Measurements from ENCODE around the gene KCTD10.

KCTD10 gene

GRCh38 chr12:109432431-109432830, 44.7 kb downstream of the KCTD10 start:
- no peak for TF ChIP-seq MAX (IDR thresholded peaks at IDR 0.05)
- no peak for TF ChIP-seq USF1 (IDR thresholded peaks at IDR 0.05)
- TF ChIP-seq FOXM1 (IDR thresholded peaks at IDR 0.05; ENCODE audit: borderline replicate concordance, low read depth), result no peak
- TF ChIP-seq REST (IDR thresholded peaks at IDR 0.05; ENCODE audit: low read depth), result no peak
- TF ChIP-seq YY1 (IDR thresholded peaks at IDR 0.05; ENCODE audit: low read depth), result no peak
- TF ChIP-seq ZBTB7A (IDR thresholded peaks at IDR 0.05; ENCODE audit: low read depth), result no peak
- TF ChIP-seq EGR1 (IDR thresholded peaks at IDR 0.05), result no peak
- no peak for TF ChIP-seq TEAD4 (IDR thresholded peaks at IDR 0.05)

- TF ChIP-seq FOXM1 (IDR thresholded peaks at IDR 0.05; ENCODE audit: borderline replicate concordance, low read depth) (no peak), TCF12 (IDR thresholded peaks at IDR 0.05; ENCODE audit: low read depth) (no peak), EP300 (IDR thresholded peaks at IDR 0.05; ENCODE audit: borderline replicate concordance) (no peak), TEAD4 (IDR thresholded peaks at IDR 0.05) (no peak), REST (IDR thresholded peaks at IDR 0.05; ENCODE audit: low read depth) (no peak), EGR1 (IDR thresholded peaks at IDR 0.05) (no peak), CEBPB (IDR thresholded peaks at IDR 0.05) (peak; percentile 73), MAX (IDR thresholded peaks at IDR 0.05) (no peak)
Measured at GRCh38 chr12:109430244-109430643, 46.9 kb downstream of the KCTD10 start.

- TF ChIP-seq ZBTB7A (IDR thresholded peaks at IDR 0.05; ENCODE audit: low read depth) (no peak), EGR1 (IDR thresholded peaks at IDR 0.05) (no peak), RAD21 (IDR thresholded peaks at IDR 0.05; ENCODE audit: low read depth) (peak; percentile 89), CEBPB (IDR thresholded peaks at IDR 0.05) (no peak)
Measured at GRCh38 chr12:109428037-109428629, 49.0 kb downstream of the KCTD10 start.

- TF ChIP-seq USF1 (IDR thresholded peaks at IDR 0.05) (no peak), NFIC (IDR thresholded peaks at IDR 0.05) (no peak), EP300 (IDR thresholded peaks at IDR 0.05; ENCODE audit: borderline replicate concordance) (no peak), TAF1 (IDR thresholded peaks at IDR 0.05; ENCODE audit: low read depth) (no peak), RAD21 (IDR thresholded peaks at IDR 0.05; ENCODE audit: low read depth) (no peak), TCF12 (IDR thresholded peaks at IDR 0.05; ENCODE audit: low read depth) (no peak), ZBTB7A (IDR thresholded peaks at IDR 0.05; ENCODE audit: low read depth) (no peak), MAX (IDR thresholded peaks at IDR 0.05) (no peak), YY1 (IDR thresholded peaks at IDR 0.05; ENCODE audit: low read depth) (no peak), EGR1 (IDR thresholded peaks at IDR 0.05) (no peak), CREB1 (IDR thresholded peaks at IDR 0.05; ENCODE audit: low read depth) (no peak), REST (IDR thresholded peaks at IDR 0.05; ENCODE audit: low read depth) (no peak), FOXM1 (IDR thresholded peaks at IDR 0.05; ENCODE audit: borderline replicate concordance, low read depth) (no peak), TEAD4 (IDR thresholded peaks at IDR 0.05) (no peak), CEBPB (IDR thresholded peaks at IDR 0.05) (no peak)
Measured at GRCh38 chr12:109423392-109423791, 53.7 kb downstream of the KCTD10 start.

GRCh38 chr12:109422251-109422650, 54.8 kb downstream of the KCTD10 start:
- no peak for TF ChIP-seq USF1 (IDR thresholded peaks at IDR 0.05)
- TF ChIP-seq EP300 (IDR thresholded peaks at IDR 0.05; ENCODE audit: borderline replicate concordance), result no peak
- TF ChIP-seq TEAD4 (IDR thresholded peaks at IDR 0.05), result no peak
- no peak for TF ChIP-seq MAX (IDR thresholded peaks at IDR 0.05)
- no peak for TF ChIP-seq TCF12 (IDR thresholded peaks at IDR 0.05; ENCODE audit: low read depth)
- TF ChIP-seq CEBPB (IDR thresholded peaks at IDR 0.05), result no peak
- no peak for TF ChIP-seq ZBTB7A (IDR thresholded peaks at IDR 0.05; ENCODE audit: low read depth)
- TF ChIP-seq YY1 (IDR thresholded peaks at IDR 0.05; ENCODE audit: low read depth), result no peak
- TF ChIP-seq RAD21 (IDR thresholded peaks at IDR 0.05; ENCODE audit: low read depth), result no peak
- TF ChIP-seq CREB1 (IDR thresholded peaks at IDR 0.05; ENCODE audit: low read depth), result no peak

Data from Ishikawa (cell line).